SK-N-MC (cell line): Measurements from ENCODE around the gene SLC10A7.

Source experiments
- EZH2 ChIP-seq: fragments of 200-600 bp; sonication (generic); IDR thresholded peaks from one replicate; pipeline ENCODE4 v1.6.1; 2017; ENCODE audit warnings: antibody characterized with exemption
- POLR2AphosphoS5 ChIP-seq: IDR thresholded peaks from 2 replicates; pipeline ENCODE4 v1.6.1; 2012; ENCODE audit warnings: mild to moderate bottlenecking, low read depth, low read length, borderline replicate concordance

DNA sequence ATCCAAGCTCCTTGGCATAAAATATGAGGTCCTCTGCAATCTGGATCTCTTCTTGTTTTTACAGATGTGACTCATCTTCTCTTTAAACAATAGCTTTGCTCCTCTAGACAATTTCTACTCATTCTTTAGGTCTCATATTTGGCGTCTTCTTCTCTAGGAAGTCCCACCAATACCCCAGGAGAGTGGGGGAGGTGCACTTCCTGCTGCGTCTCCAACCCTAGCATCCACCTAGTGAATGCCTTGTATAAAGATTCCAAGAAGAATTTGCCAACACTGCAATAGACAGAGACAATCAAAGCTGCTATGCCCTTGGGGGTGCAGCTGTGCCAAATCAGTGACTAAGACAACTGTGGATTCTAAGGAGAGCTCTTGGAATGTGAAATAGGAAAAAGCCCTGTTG, 45.7 kb upstream of the SLC10A7 start:
- no peak; the same call in 1 of the 2 replicates for TF ChIP-seq POLR2AphosphoS5
- no peak for TF ChIP-seq EZH2
